Measurements from ENCODE around the gene KRTAP10-4.

KRTAP10-4 gene

DNA sequence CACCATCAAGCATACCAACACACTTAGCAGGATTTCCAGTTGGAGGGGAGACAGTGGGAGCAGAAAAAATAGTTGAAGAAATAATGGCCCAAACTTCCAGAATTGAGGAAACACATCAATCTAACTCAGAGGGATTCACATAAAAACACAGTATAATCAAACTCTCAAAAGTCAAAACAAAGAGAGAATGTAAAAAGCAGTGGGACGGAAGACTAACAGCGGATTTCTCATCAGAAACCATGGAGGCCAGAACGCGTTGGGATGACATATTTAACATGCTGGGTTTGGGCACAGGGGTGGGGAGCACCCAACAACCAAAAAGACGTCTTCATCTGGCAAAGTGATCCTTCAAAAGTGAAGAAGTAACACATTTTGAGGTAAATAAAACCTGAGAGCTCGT lies 46.4 kb downstream of the KRTAP10-4 start:
- TF ChIP-seq, protein P1, sequence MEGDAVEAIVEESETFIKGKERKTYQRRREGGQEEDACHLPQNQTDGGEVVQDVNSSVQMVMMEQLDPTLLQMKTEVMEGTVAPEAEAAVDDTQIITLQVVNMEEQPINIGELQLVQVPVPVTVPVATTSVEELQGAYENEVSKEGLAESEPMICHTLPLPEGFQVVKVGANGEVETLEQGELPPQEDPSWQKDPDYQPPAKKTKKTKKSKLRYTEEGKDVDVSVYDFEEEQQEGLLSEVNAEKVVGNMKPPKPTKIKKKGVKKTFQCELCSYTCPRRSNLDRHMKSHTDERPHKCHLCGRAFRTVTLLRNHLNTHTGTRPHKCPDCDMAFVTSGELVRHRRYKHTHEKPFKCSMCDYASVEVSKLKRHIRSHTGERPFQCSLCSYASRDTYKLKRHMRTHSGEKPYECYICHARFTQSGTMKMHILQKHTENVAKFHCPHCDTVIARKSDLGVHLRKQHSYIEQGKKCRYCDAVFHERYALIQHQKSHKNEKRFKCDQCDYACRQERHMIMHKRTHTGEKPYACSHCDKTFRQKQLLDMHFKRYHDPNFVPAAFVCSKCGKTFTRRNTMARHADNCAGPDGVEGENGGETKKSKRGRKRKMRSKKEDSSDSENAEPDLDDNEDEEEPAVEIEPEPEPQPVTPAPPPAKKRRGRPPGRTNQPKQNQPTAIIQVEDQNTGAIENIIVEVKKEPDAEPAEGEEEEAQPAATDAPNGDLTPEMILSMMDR (IDR thresholded peaks at IDR 0.05; ENCODE audit: borderline replicate concordance, control extremely low read depth, extremely low read depth, insufficient read depth, missing control alignments), result no peak
- in situ Hi-C loops (cut with MboI; ENCODE audit: low sequenced_read_pairs, unreplicated experiment), result no loop called here
- no peak for DNase-seq (ENCODE audit: low spot score)

- in situ Hi-C loops (cut with MboI; ENCODE audit: low sequenced_read_pairs, unreplicated experiment), result no loop called here
- TF ChIP-seq, protein P1 (IDR thresholded peaks at IDR 0.05; ENCODE audit: borderline replicate concordance, control extremely low read depth, extremely low read depth, insufficient read depth, missing control alignments), result no peak
- DNase-seq (ENCODE audit: low spot score), result no peak
These were observed 50.0 kb downstream of the KRTAP10-4 start for GRCh38 chr21:44623575-44623974.
